SK-N-SH (cell line): ENCODE results near the gene PARVA.

Source experiments
- CTCF ChIP-seq: fragments of 200-600 bp; sonication (generic); IDR thresholded peaks from 2 replicates; pipeline ENCODE4 v1.6.1; 2017; ENCODE audit warnings: antibody characterized with exemption, mild to moderate bottlenecking, moderate library complexity
- ELF1 ChIP-seq: IDR thresholded peaks from 2 replicates; pipeline ENCODE4 v1.4.0; 2012
- EP300 ChIP-seq, 2 experiments: IDR thresholded peaks; 2 replicates each; pipeline versions ENCODE4 v1.4.0 to v1.6.1; 2012; ENCODE audit warnings: borderline replicate concordance in 1 of 2, low read depth in 1 of 2, low read length in 1 of 2
- EZH2phosphoT487 ChIP-seq: fragments of 200-600 bp; sonication (generic); IDR thresholded peaks from 2 replicates; pipeline ENCODE4 v1.6.1; 2017; ENCODE audit warnings: low read depth, mixed run types, mild to moderate bottlenecking, antibody characterized with exemption, moderate library complexity, borderline replicate concordance
- PBX3 ChIP-seq: IDR thresholded peaks from 2 replicates; pipeline ENCODE4; 2012
- POLR2AphosphoS5 ChIP-seq: IDR thresholded peaks from 2 replicates; pipeline ENCODE4 v1.6.1; 2012; ENCODE audit warnings: low read depth, low read length
- REST ChIP-seq: IDR thresholded peaks from 2 replicates; pipeline ENCODE4 v1.6.1; 2012; ENCODE audit warnings: mild to moderate bottlenecking, low read depth, low read length, moderate library complexity
- RXRA ChIP-seq: IDR thresholded peaks from 2 replicates; pipeline ENCODE4 v1.4.0; 2012; ENCODE audit warnings: low read depth, mild to moderate bottlenecking, borderline replicate concordance
- SMC3 ChIP-seq: IDR thresholded peaks from 2 replicates; pipeline ENCODE4 v1.6.1; 2012; ENCODE audit warnings: low read depth, low read length, improper control_type of control experiment
- TAF1 ChIP-seq: IDR thresholded peaks from 2 replicates; pipeline ENCODE4 v1.6.1; 2012; ENCODE audit warnings: low read depth, mild to moderate bottlenecking, low read length, moderate library complexity, borderline replicate concordance
- USF2 ChIP-seq: fragments of 150-350 bp; IDR thresholded peaks from 2 replicates; pipeline ENCODE4 v1.6.1; 2017; ENCODE audit warnings: antibody characterized with exemption, low read length, low read depth, borderline replicate concordance
- YY1 ChIP-seq: IDR thresholded peaks from 2 replicates; pipeline ENCODE4 v1.4.0; 2012; ENCODE audit warnings: low read depth, mild to moderate bottlenecking
- TF ChIP-seq, protein P1 (sequence below): IDR thresholded peaks from 2 replicates; pipeline ENCODE4 v1.4.0; 2012; ENCODE audit warnings: low read depth

GRCh38 chr11:12459865-12460444 lies 82.6 kb downstream of the PARVA start:
- TF ChIP-seq CTCF, result no peak
- TF ChIP-seq REST, result no peak
- no peak for TF ChIP-seq SMC3
- TF ChIP-seq EP300 (IDR thresholded peaks at IDR 0.05; ENCODE audit: borderline replicate concordance in 1 of 2, low read depth in 1 of 2, low read length in 1 of 2), result no peak
- no peak for TF ChIP-seq RXRA
- no peak for TF ChIP-seq ELF1
- TF ChIP-seq EZH2phosphoT487, result no peak
- no peak for TF ChIP-seq POLR2AphosphoS5
- TF ChIP-seq TAF1, result no peak
- TF ChIP-seq YY1, result no peak
- no peak for TF ChIP-seq USF2
- no peak for TF ChIP-seq PBX3
- TF ChIP-seq, protein P1, sequence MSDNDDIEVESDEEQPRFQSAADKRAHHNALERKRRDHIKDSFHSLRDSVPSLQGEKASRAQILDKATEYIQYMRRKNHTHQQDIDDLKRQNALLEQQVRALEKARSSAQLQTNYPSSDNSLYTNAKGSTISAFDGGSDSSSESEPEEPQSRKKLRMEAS, result no peak
